ENCODE measurements around the gene TRIP13. TPM values are rescaled to one million over a fixed set of nuclear protein-coding genes. Genes with fewer than 3 reads are reported as not detected.

The TRIP13 gene
- total and polyA plus RNA-seq, 9 of the 15 experiments (the other 6 are each of a cell fraction or from before 2014, with no cell fraction given), result 24.1 to 116 (median 53.2) TPM

- TF ChIP-seq ZNF408 (CRISPR knock-in tag; IDR thresholded peaks at IDR 0.05; ENCODE audit: low read depth), result no peak
- no peak for TF ChIP-seq SRSF3 (IDR thresholded peaks at IDR 0.05; ENCODE audit: insufficient read depth, low read length)
- TF ChIP-seq POLR2A (conservative IDR thresholded peaks at IDR 0.05), result no peak
- TF ChIP-seq DACH1 (IDR thresholded peaks at IDR 0.05; ENCODE audit: partially characterized antibody), result no peak
- TF ChIP-seq MAX (CRISPR knock-in tag; IDR thresholded peaks at IDR 0.05), result no peak
- TF ChIP-seq TEAD2 (tag; IDR thresholded peaks at IDR 0.05), result no peak
- TF ChIP-seq ZNF143 (CRISPR knock-in tag; IDR thresholded peaks at IDR 0.05), result no peak
- no peak; the same call in 1 of the 2 replicates for TF ChIP-seq SMAD4 (CRISPR knock-in tag; conservative IDR thresholded peaks at IDR 0.05)
- TF ChIP-seq ZZZ3 (IDR thresholded peaks at IDR 0.05), result no peak
- TF ChIP-seq PRMT5 (CRISPR knock-in tag; IDR thresholded peaks at IDR 0.05), result no peak
- no peak for TF ChIP-seq ARID1B (IDR thresholded peaks at IDR 0.05)
- TF ChIP-seq SREBF1 (IDR thresholded peaks at IDR 0.05; ENCODE audit: borderline replicate concordance, low read depth, low read length), result no peak
- peak; percentile 97 to 99 for TF ChIP-seq RAD21 (CRISPR knock-in tag; conservative IDR thresholded peaks at IDR 0.05 in 1 of 2, IDR thresholded peaks at IDR 0.05 in 1 of 2)
- no peak for TF ChIP-seq PCBP2 (IDR thresholded peaks at IDR 0.05; ENCODE audit: low read depth, low read length, poor library complexity, severe bottlenecking)
- TF ChIP-seq ZSCAN32 (CRISPR knock-in tag; IDR thresholded peaks at IDR 0.05), result no peak
- TF ChIP-seq, protein P1, sequence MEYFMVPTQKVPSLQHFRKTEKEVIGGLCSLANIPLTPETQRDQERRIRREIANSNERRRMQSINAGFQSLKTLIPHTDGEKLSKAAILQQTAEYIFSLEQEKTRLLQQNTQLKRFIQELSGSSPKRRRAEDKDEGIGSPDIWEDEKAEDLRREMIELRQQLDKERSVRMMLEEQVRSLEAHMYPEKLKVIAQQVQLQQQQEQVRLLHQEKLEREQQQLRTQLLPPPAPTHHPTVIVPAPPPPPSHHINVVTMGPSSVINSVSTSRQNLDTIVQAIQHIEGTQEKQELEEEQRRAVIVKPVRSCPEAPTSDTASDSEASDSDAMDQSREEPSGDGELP (CRISPR knock-in tag; IDR thresholded peaks at IDR 0.05; ENCODE audit: borderline replicate concordance), result peak; percentile 16; the same call in 1 of the 2 replicates
- no peak for TF ChIP-seq DNMT1 (IDR thresholded peaks at IDR 0.05)
- no peak for TF ChIP-seq FOXO4 (CRISPR knock-in tag; IDR thresholded peaks at IDR 0.05)
- TF ChIP-seq NR2C2 (CRISPR knock-in tag; IDR thresholded peaks at IDR 0.05), result no peak
- no peak for TF ChIP-seq NR2C2 (tag; IDR thresholded peaks at IDR 0.05)
- no peak for TF ChIP-seq ELF1 (tag; IDR thresholded peaks at IDR 0.05)
- TF ChIP-seq ZEB2 (IDR thresholded peaks at IDR 0.05), result no peak
- no peak for TF ChIP-seq CHD4 (IDR thresholded peaks at IDR 0.05; ENCODE audit: insufficient read depth, insufficient replicate concordance, low read depth, low read length, poor library complexity, severe bottlenecking)
- TF ChIP-seq ZNF282 (CRISPR knock-in tag; IDR thresholded peaks at IDR 0.05), result no peak
- no peak for TF ChIP-seq FOXJ3 (CRISPR knock-in tag; IDR thresholded peaks at IDR 0.05)
- TF ChIP-seq CXXC5 (CRISPR knock-in tag; IDR thresholded peaks at IDR 0.05), result peak; percentile 29; the same call in 1 of the 2 replicates
- no peak for TF ChIP-seq KLF13 (tag; IDR thresholded peaks at IDR 0.05; ENCODE audit: borderline replicate concordance, low read depth)
These were observed 30.7 kb downstream of the TRIP13 start (continued) for GRCh38 chr5:923281-923873.

Data from K562 (cell line).